Left colon (tissue), 2 donors: ENCODE results near the gene CCDC88C. TPM values are rescaled to one million over a fixed set of nuclear protein-coding genes. Genes with fewer than 3 reads are reported as not detected.
"Not testable (repeated sequence)": the region's sequence is repeated elsewhere in the genome, so short reads cannot be mapped to it uniquely, and the experiment has no call there.

Source experiments
- ATAC-seq: fragments of 200-7000 bp; cut with Tn5 transposase; one replicate; pipeline ENCODE4 v1.9.1; 2020; ENCODE audit warnings: mild to moderate bottlenecking, moderate library complexity
- DNase-seq, 2 donors: peaks; one replicate each; pipeline ENCODE4 v3.0.0-alpha.2; 2020
- intact Hi-C, 2 donors: fragments of 100-400 bp; cut with DNase I in 1 of 2; cut with micrococcal nuclease in 1 of 2; formaldehyde crosslinking; loops; one replicate each; pipeline versions ENCODE4 v1.11.2 to v1.14.0; 2022; cut with DNase I, micrococcal nuclease
- total RNA-seq, 2 donors: library from RNA; stranded (reverse); fragmentation: NEBNext Ultra II Directional; extraction: Animal tissue kit (Norgen Biotek cat#: 25700); gene quantifications; one replicate each; pipeline ENCODE4 v1.2.1, GENCODE V29; 2021
- donor health status: DM: no; HTN: no; CAD: no.
- donor health status: DM: yes; HTN: yes; CAD: no.

Gene CCDC88C
- total RNA-seq, 2 donors from 2014 or later, result 52.4 to 65.8 TPM

DNA sequence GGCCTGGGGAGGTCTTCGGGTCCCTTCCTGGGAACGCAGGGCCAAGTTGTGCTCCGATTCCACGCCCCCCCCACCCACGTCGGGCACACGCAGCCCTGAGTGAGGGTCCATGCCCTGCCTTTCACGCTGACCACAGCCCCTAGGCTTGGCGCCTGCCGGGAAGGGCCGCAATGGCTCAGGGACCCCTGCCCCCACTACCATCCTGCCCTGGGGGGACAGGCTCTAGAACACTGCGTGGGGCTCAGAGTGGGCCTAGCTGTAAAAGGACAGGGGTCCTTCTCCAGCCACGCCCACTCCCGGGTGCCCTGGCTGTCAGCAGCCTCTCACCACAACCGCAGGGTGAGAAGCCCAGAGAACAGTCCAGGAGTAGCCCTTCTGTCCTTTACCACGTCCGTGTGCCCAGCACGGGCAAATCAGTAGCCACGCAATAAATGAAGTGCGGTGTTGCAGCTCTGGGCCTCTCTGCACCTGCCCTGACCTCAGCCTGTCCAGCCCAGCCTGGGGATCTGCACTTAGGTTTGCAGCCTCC, 163.8 kb downstream of the CCDC88C start:
- peak in 1 of 2 donors; percentile 37 for DNase-seq
- intact Hi-C loops, result no loop called here
- ATAC-seq, result peak; percentile 4

DNA sequence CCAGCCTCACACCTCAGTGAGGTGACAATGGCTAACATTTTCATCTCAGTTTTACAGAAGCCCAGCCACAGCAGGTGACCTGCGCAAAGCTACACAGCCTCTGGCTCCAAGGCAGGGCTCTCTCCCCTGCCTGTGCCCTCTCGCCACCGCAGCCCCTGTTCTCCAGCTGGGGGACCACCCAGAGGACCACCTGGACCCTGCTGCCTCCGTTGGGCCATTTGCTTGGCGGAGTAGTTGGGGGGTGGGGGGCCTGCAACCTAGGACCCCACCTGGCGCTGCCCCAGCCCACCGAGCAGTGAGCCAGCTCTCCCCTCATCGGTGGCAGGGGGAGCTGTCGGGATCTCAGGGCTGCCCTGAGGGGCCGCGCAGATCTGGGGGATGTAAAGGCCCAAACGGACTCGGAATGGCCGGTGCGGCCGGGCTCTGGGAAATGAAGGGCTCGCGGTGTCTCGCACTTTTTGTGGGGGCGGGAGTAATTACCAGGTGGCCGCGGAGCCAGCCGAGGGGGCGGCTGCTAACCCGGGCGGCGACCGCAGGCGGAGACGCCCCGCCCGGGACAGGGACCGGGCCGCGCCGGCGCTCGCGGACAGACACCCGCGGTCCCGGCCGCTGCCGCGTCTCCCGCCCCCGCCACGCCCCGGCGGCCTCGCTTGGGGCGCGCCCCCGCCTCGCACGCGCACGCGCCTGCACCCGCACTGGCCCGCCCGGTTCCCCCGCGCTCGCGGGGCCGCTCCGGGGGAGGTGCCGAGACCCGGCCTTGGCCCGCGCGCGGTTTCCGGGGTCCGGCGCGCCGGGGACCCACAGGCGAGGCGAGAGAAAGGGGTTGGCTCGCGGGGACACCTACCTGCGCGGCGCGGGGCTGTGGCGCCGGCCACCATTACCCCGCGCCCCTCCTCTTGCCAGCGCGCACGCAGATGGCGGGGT, 164.5 kb downstream of the CCDC88C start:
- peak; percentile 84 for ATAC-seq
- peak in 1 of 2 donors; percentile 63 for DNase-seq
- intact Hi-C loops, result no loop called here

DNA sequence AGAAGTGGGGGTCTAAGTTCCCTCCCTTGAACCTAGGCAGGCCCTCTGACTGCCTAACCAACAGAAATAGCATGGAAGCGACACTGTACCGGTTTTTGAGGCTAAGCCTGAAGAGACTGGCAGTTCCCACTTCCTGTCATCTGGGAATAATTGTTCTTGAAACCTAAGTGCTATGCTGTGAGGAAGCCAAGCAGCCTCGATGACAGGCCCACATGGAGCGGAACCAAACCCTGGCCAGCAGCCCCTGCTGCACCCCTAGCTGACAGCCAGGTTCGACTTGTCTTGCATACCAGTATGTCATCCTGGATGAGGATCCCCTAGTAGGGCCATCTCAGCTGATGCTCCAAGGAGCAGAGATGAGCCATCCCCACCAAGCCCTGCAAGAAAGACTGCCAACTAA, 166.7 kb downstream of the CCDC88C start:
- ATAC-seq (no peak), DNase-seq (no peak)
- intact Hi-C loops, result no loop called here

DNA sequence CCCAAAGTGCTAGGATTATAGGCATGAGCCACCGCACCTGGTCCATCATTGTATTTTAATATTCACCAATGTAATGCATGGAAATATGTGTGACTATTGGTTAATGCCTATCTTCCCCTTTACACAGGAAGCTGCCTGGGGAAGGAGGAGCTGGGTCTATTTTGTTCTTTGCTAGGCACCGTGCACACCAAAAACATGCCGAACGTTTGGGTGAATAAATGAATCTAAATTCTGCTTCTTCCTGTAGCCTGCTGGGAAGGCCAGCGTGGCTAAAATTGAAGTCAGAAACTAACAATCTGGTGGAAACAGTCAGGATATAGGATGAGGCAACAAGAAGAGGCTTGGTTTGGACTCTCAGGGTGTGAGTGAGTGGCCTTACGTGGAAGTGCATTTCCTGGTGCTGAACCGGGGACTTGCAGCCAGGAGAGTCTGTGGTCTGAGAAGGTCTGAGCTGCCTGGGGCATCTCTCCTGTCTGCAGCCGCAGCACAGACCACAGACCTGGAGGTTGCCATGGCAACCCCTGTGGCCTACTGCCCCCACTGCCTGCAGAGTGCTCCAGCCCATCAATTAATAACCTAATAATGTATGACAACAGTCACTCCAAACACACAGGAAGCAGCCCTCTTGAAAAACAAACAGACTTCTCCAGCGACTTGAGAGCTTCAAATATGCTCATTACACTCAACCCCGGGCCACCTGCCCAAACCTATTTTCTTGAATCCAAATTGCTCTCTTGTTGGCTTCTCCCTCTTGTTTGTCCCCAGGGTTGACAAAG, 167.6 kb downstream of the CCDC88C start:
- no peak for ATAC-seq
- intact Hi-C loops, result no loop called here
- peak in 1 of 2 donors; percentile 32 for DNase-seq

DNA sequence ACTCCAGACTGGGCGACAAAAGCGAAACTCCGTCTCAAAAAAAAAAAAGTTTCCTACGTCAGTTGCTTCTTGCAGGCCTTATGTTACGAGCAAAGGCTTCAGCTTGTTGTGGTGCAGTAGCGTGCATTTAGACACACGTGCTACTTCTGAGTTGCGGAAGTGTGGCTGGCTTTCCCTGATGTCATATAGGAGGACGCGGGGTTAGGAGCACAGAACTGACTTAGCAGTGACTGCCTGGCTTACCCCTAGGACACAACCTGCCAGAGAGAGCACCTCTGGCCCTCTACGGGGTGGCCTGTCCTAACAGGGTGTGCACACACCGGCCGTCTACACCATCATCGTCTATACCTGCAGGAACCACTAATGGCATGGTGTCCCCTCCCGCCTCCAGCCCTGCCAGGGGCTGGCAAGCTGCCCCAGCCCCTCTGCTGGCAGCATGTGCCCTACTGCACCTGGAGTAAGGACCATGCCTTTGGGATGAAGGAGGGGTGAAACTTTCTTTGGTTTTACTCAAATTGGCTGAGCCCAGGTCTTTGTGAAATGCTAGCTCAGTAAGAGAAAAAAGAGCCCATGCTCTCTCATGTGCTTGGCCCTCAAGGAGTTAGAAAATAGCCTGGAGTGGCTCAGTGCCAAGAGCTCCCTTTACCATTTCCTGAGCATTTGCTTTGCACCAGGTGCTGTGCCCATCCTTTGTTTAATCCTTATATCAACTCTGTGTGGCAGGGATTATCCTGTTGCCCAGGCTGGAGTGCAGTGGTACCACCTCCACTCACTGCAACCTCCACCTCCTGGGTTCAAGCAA, 171.4 kb downstream of the CCDC88C start:
- ATAC-seq, result peak; percentile 30
- intact Hi-C loops, result no loop called here
- no peak for DNase-seq

DNA sequence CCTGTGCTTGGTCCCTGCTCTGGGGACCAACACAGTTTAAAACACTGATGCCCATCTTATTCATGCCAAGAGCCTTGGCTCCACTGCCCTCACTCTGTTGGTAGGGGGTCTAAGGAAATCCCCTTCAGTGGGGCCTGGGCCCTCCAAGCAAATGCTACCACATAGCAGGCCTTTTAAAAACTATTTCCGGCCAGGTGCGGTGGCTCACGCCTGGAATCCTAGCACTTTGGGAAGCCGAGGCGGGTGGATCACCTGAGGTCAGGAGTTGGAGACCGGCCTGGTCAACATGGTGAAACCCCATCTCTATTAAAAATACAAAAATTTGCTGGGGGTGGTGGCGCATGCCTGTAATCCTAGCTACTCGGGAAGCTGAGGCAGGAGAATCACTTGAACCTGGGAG, 172.0 kb downstream of the CCDC88C start:
- intact Hi-C loops, ATAC-seq: not testable (repeated sequence)

DNA sequence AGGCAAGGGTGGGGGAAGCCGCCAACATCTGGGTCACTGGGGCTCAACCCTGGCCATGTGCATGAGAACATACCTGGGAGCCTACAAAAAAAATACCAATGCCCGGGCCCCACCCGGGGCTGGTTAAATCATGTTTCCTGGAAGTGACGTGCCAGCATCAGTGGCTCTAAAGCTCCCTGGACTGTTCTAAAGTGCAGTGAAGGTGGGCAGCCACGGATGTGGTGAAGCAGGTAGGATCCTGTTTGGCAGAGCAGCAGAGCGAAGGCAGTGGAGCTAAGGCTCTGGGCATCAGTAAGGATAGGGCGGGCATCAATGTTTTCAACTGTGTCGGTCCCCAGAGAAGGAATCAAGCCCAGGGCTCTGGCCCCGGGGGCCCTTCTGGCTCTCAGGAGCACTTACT, 172.6 kb downstream of the CCDC88C start:
- ATAC-seq, result peak; percentile 34
- intact Hi-C loops, result no loop called here
- DNase-seq, result peak; percentile 32 to 34

More for the DNA sequence above, 172.0 kb downstream of the CCDC88C start:
- not testable (repeated sequence) for DNase-seq

DNA sequence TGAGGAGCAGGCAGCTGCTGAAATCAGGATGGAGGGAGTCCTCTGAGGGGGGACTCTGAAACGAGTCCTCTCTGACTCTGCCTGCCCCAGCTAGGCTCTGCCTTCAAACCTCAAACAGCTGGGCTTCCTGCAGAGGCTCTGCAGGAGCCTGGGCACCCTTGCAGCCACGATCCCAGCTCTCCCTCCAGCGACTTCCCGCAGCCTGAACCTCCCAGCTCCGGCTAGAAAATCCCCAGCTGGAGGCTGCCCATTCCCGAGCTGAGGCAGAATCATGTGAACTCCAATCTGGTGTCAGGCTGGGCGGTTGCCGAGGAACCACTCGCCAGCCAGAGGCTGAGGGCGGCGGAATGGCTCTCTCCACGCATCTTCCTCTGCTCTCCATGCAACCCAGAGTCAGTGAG, 173.1 kb downstream of the CCDC88C start, which contains the start of gene GPR68:
TSS of gene GPR68 (minus strand) at position 204 of the 401 bp plus-strand sequence. CDS start 9,654 bp downstream, outside the sequence.
- intact Hi-C loops, result no loop called here
- DNase-seq (peak; percentile 41 to 46), ATAC-seq (peak; percentile 26)

DNA sequence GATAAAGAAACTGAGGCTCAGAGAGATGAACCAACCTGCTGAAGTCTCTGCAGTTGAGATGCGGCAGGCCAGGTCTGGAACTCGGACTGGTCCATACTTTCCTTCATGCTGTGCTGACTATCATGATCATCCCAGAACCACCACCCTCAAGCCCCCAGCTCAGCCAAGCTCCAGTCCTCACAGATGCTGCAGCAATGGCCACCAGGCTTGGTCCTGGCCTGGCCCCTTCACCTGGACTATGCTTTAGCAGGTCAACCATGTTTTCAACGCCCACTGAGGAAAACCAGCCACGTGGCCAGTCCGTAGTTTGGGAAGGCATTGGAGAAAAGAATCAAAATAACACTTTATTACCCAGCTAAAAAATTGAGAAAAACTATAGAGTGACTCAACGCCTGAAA, 174.5 kb downstream of the CCDC88C start:
- intact Hi-C loops, result no loop called here
- ATAC-seq, result no peak

DNA sequence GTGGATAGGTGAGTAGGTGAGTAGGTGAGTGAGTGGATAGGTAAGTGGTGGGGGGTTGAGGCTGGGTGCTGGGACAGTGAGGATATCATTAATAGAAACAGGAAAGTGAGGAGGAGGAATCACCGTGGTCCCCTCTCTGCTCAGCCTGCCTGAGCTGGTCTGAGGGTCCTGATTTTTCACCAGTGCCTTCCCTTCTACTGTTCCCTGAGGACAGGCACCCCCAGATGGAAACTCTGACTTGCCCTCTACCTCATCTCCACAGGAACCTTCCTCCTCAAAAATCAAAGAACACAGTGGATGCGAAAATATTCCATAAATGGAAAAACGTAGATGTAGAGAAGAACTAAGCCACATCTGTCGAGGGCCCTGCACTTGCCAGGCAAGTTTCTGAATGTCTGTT, 175.0 kb downstream of the CCDC88C start:
- no peak for ATAC-seq
- DNase-seq, result no peak
- intact Hi-C loops, result no loop called here

More for the DNA sequence above, 174.5 kb downstream of the CCDC88C start:
- no peak for DNase-seq

DNA sequence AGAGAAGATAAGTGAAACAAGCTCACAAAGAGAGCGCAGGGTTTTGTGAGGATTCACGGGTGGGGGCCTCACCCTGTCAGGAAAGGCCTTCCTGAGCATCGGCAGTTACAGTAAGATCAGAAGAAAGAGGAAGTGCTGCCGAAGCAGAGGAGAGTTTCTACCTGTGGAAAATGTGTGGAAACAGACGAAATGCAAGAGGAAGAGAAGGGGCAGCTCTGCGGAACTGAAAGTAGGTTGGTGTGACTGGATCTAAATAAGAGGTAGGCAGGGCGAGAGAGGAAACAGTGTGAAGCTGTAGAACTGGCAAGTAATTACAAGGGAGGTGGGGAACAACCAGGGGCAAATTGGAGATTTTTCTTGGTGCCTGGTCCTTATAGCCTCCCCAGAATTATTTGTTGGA, 175.8 kb downstream of the CCDC88C start:
- intact Hi-C loops, result no loop called here
- DNase-seq, result no peak
- ATAC-seq, result no peak

DNA sequence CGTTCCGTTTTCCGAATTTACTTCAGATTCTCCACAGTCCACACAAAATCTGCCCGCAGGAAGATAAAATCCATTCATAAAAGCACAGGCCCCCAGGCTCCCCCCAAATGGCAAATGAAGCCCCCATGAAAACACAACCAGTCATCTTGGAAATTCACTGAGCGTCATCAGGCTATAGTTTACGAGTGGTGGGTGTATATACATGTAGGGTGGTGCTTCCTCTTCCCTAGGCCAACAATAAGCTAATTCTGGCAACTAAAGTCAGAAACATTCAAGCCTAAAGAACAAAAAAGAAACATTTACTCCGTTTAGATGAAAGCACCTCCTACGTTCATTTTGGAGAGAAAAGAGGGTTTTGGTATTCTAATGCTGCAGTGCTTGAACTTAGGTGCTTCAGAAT, 179.0 kb downstream of the CCDC88C start:
- no peak for DNase-seq
- intact Hi-C loops, result no loop called here
- ATAC-seq, result no peak

DNA sequence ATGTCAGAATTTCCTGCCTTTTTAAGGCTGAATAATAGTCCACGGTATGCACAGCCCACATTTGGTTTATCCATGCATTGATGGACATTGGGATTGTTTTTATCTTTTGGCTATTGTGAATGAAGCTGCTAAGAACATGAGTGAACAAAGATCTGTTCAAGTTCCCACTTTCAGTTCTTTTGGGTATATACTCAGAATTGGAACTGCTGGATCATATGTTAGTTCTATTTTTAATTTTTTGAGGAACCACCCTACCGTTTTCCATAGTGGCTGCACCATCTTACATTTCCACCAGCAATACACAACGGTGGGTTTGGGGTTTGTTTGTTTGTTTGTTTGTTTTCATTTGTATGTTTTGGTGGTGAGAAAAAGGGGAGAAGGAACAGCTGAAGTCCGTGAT, 179.5 kb downstream of the CCDC88C start:
- ATAC-seq, result no peak
- DNase-seq, result no peak
- intact Hi-C loops, result no loop called here

DNA sequence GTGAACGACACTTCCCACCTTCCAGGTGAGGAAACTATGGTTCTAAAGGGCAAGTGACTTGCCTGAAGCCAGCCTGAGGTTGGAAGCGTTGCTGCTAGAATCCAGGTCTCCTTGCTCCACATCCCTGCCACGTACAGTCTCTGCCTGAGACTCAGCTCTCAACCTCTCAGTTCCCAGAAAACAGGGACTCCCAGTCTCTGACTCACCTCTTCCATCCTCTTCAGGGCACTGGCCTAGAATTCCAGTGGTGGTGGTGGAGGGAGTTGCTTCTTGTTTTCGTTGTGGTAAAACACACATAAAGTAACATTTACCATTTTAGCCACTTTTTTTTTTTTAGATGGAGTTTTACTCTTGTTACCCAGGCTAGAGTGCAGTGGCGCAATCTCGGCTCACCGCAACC, 180.4 kb downstream of the CCDC88C start:
- ATAC-seq, result no peak
- no peak for DNase-seq
- intact Hi-C loops, result no loop called here

DNA sequence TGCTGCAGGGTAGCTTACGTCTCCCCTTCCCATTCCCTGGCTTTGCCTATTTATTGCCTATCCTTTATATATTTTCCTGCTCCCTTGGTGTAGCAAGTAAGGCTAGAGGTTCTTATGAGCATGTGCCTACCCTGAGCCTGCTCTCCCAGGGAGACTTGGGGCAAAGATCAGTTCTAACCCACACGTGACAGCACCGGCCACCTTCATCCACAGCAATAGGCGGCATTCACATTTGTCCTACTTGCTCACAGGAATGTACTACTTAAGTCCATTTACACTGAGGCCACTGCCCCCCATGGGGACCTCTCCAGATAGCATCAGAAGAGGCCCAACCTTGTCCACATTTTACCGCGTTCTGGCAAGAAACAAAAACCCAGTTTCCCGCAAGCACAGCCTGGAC, 181.8 kb downstream of the CCDC88C start:
- DNase-seq, result no peak
- intact Hi-C loops, result no loop called here
- ATAC-seq, result peak; percentile 14

DNA sequence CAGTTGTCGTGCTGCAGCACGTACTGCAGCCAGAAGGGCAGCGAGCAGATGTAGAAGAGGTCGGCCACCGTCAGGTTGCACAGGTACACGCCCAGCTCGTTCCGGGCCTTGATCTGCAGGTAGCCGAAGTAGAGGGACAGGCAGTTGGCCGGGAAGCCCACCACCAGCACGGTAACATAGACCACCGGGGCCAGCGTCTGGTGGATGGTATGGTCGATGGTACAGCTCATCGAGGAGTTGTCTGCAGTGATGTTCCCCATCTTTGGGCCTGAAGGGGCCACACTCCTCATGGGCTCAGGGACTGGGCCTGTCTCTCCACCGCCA, 182.9 kb downstream of the CCDC88C start:
- intact Hi-C loops, result no loop called here
- DNase-seq (no peak), ATAC-seq (peak; percentile 4)

DNA sequence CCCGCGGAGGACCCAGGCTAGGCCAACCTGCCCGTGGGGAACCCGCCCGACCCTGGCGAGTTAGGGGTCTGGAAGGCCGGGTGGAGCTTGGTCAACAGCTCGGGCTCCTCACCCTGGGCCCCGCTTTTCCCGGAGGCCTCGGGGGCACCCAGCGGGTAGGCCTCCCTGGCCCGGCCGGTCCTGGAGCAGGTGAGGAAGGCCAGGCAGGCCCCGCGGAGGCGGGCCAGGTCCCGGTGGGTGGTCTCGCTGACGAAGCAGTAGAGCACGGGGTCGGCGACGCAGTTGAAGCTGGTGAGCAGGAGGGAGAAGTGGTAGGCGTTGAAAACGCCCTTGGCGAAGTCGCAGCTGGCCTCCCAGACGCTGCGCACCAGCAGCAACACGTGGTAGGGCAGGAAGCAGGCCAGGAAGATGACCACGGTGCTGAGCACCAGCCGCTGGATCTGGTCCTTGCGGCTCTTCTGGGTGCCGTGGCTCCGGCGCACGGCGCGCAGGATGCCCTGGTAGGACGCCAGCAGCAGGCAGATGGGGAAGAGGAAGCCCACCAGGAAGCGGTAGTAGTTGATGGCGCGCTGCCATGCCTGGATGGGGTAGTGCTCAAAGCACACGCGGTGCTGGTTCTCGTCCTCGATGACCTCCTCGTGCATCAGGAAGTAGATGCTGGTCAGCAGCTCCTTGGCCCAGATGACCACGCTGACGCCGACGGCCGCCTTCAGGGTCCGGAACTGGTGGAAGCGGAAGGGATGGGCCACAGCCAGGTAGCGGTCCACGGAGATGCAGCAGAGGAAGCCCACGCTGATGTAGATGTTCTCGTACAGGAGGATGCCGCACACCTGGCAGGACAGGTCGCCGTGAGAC, 183.5 kb downstream of the CCDC88C start:
- intact Hi-C loops, result no loop called here

DNA sequence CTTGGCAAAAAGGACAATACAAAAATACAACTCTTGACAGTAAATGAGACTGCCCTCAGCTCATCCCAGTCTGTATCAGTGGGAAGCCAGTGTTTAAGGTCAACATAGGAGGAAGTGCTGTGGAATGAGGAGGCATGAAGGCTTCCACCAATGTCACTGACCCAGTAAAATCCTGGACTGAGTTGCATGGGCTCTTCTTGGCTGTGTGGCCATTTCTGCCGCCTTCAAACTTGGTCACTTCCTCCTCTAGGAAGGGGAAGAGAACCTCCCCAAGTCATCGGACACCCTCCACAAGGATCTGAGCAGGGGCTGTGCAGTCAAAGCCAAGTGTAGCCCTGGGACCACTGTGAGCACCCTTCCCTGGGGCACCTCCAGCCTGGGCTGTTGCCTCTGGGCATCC, 185.0 kb downstream of the CCDC88C start:
- intact Hi-C loops, result no loop called here
- DNase-seq (no peak), ATAC-seq (peak; percentile 8)

More for the DNA sequence above, 183.5 kb downstream of the CCDC88C start:
- no peak for DNase-seq
- ATAC-seq, result peak; percentile 14
